HG03521 (cell line): ENCODE data around the gene FGF14.

Experiments
- ATAC-seq: cut with Tn5 transposase; IDR thresholded peaks from one replicate; pipeline ENCODE4 v1.9.1; 2021; ENCODE audit warnings: mild to moderate bottlenecking, moderate library complexity; ENCODE audit not compliant: unreplicated experiment

The FGF14 gene

GRCh38 chr13:102000764-102001163, 401.1 kb downstream of the FGF14 start:
- ATAC-seq: no peak

GRCh38 chr13:101998129-101998528, 403.7 kb downstream of the FGF14 start:
- ATAC-seq: no peak

- no peak for ATAC-seq
Observed at GRCh38 chr13:101996954-101997353, 404.9 kb downstream of the FGF14 start.

- no peak for ATAC-seq
Observed at GRCh38 chr13:101989798-101990350, 412.0 kb downstream of the FGF14 start.

GRCh38 chr13:101988140-101988539, 413.7 kb downstream of the FGF14 start:
- ATAC-seq: no peak

- ATAC-seq: no peak
Observed at GRCh38 chr13:101986316-101986715, 415.5 kb downstream of the FGF14 start.

GRCh38 chr13:101985321-101985720, 416.5 kb downstream of the FGF14 start:
- ATAC-seq: no peak

GRCh38 chr13:101982903-101983302, 418.9 kb downstream of the FGF14 start:
- ATAC-seq: no peak

GRCh38 chr13:101979825-101980224, 422.0 kb downstream of the FGF14 start:
- ATAC-seq: no peak

GRCh38 chr13:101978552-101979315, 423.1 kb downstream of the FGF14 start:
- no peak for ATAC-seq

- no peak for ATAC-seq
Observed at GRCh38 chr13:101977475-101977874, 424.4 kb downstream of the FGF14 start.

- ATAC-seq: no peak
Observed at GRCh38 chr13:101972191-101972590, 429.7 kb downstream of the FGF14 start.

GRCh38 chr13:101970341-101970740, 431.5 kb downstream of the FGF14 start:
- no peak for ATAC-seq

- ATAC-seq: no peak
Observed at GRCh38 chr13:101967781-101968180, 434.1 kb downstream of the FGF14 start.

- ATAC-seq: no peak
Observed at GRCh38 chr13:101967216-101967615, 434.6 kb downstream of the FGF14 start.

GRCh38 chr13:101965096-101965495, 436.8 kb downstream of the FGF14 start:
- ATAC-seq: no peak

GRCh38 chr13:101959016-101959415, 442.8 kb downstream of the FGF14 start:
- no peak for ATAC-seq

- no peak for ATAC-seq
Observed at GRCh38 chr13:101955764-101956163, 446.1 kb downstream of the FGF14 start.

GRCh38 chr13:101951114-101951513, 450.7 kb downstream of the FGF14 start:
- ATAC-seq: no peak

GRCh38 chr13:101949681-101950080, 452.2 kb downstream of the FGF14 start:
- ATAC-seq: no peak

GRCh38 chr13:101946401-101946800, 455.4 kb downstream of the FGF14 start:
- no peak for ATAC-seq

GRCh38 chr13:101945435-101945834, 456.4 kb downstream of the FGF14 start:
- no peak for ATAC-seq

GRCh38 chr13:101944521-101944920, 457.3 kb downstream of the FGF14 start:
- no peak for ATAC-seq
